Measurements from ENCODE around the gene SMIM20. TPM values are rescaled to one million over a fixed set of nuclear protein-coding genes. Genes with fewer than 3 reads are reported as not detected.
"Not testable (repeated sequence)": the region's sequence is repeated elsewhere in the genome, so short reads cannot be mapped to it uniquely, and the experiment has no call there.

SMIM20 gene
- total RNA-seq, 1 donor from 2014 or later: 25.7 TPM

DNA sequence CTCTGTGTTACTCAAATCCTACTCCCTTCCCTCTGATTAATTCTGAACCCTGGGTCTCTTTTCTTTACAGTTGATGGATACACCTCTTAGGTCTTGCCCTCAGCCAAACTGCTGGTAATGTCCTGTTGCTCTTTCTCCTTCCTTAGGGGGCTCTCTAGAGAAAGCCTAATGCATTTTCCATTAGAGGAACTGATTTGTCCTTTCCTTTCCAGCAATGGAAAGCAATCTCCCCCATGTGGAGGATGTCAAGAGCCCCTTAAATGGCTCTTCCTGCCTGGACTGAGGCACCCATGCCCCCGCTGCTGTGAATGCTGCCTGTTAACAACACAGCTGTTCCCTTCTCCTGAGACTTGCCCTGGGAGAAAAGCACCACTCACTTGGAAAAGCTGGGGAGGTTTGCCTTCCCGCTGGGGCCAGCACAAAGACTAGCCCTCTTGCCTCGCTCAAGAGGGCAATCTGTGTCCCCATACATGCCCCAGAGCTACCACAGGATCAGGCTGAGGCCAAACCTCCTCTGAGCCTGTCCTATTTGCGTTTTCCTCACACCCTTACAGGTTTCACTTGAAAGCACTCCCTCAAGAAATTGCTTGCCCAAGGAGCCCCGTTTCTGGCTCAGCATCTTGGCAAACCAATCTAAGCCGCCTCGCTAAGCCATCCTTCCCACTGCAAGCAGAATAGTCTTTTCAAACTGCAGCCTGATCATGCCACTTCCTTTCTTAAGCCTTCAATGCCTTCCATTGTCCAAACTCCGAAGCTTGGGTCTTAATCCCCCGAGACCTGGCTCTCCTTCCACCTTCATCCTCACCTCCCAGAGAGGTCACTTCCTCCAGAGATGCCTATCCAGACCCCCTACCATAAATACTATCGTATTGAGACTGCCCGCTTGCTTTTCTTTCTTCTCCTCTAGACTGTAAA is 23.2 kb upstream of the SMIM20 start:
- DNase-seq (ENCODE audit: low spot score): no peak

DNA sequence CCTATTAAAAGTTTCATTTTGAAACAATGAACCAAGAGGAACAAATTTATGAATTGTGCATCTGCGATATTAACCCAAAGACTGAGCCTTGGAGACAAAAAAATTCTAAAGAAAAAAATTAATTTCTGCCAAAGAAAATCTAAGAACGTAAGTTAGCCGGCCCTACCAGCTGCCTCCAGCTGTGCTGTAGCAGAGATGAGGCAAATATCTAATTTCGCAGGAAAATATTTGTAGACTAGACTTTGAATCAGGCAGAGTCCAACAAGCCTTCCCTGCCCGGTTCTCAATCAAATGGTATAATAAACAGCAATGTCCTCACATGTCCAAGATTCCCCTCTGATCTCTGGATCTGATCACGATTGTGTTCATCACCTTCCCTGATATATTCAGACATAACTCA is 21.2 kb upstream of the SMIM20 start:
- DNase-seq (ENCODE audit: low spot score): no peak

DNA sequence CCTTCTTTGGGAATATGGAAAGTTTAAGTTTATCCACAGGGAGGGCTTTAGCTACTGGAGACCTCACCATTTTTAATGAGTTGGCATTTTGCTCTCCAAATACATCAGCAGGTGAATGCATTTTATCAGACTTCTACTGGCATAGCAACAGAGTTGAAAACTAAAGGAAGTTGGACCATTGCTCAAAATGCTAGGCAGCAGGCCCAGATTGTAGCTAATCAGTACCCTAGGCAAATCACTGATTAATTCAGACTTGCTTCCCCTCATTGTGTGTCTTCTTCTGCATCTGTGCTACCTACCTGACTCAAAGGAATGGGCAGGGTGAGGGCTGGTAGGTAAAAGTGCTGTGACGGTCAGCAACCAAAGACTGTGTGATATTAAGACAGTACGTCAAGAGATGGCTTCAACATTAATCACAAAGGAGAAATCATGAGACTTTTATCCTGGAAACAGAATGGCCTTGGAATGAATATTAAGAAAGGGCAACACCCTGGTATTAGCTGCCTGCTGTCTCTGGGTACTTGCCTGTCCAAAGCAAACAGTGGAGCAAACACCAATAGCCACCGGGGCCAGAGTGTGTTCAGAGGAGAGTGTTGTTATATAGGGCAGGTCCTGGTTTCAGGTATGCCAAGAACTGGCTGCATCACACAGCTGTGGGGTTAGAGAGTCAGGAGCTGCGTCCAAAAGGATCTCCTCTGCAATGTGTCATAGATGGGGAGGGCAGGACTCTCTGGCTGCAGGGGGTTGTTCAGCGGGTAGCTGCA is 17.1 kb upstream of the SMIM20 start:
- no peak for DNase-seq (ENCODE audit: low spot score)

DNA sequence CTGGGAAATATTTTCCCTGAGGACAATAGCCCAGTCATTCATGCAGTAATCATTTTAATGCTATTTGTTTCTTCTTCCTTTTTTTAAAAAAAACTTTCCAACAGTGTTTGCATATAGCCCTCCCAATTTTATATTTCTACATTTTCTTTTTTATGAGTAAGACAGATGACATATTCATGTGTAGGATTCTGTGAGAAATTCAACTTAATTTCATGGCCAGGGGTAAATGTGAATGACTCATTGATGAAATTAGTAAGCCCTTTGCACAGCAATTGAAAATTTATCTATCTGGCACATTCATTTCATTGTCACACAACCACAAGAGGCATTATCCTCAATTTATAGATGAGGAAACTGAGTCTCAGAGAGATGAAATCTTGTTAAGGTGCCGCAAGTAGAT is 13.7 kb upstream of the SMIM20 start:
- no peak for DNase-seq (ENCODE audit: low spot score)

DNA sequence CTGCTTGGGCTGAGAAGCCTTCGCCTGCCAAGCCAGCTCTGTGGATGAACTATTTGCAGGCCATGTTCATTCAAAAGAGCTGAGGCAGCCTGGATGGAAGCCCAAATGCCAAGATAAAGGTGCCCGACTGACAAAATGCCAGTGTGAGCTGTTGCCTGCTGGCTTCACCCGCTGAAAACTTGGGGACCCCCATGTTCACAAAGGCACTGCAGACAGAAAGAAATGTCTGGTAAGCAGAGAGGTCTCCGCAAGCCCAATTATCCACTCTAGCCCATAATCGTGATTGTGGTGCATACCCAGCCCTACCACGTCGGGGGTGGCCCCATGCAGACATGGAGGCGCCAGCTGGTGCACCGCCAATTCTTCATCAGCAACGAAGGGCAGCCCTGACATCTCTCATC is 13.0 kb upstream of the SMIM20 start:
- DNase-seq (ENCODE audit: low spot score): no peak

DNA sequence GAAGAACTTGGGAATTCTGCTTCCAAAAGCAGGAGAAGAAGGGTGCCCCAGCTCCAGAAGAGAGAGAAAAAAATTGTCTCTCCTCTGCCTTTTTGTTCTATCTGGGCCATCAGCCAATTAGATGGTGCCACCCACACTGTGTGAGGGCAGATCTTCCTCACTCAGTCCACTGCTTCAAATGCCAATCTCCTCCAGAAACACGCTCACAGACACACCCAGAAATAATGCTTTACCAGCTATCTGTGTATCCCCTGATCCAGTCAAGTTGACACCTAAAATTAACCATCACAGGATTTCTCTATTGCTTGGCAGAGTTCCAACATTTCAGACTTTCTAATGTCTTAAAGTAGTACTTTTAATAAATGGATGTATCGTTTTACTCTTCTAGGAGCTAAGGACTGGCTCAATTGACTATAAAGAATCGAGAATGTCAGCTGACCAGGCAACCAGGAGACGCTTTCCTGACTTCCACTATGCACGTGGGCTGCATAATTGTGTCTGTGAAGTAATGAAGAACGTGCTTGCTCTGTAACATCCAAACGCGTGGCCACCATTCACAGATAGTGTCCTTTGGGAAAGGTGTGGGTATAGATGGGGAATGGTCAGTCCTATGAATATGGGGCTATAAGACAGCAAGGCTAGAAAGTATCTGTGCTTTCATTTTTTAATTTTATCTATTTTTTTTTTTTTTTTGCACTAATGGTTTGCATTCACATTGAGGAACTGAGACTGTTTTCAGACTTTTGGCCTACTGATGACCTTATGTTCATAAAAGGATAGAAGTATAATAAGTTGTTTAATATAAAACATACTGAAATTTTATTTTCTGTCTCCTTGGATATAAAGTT is 9.9 kb upstream of the SMIM20 start:
- no peak for DNase-seq (ENCODE audit: low spot score)

DNA sequence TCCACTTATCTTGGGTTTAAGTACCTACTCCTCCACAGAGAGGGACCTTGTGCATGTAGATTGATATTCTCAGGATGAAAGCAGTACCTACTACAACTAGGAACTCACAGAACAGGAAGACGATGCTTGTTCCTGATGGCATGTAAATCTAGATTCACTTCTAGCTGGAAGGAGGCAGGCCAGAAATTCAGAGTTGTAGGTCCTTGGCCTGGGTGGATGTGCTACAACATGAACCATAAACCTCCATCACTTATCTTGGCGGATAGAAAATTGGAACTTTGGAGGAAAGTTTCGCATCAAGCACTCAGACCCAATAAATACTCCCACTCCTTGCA is 9.3 kb upstream of the SMIM20 start:
- DNase-seq (ENCODE audit: low spot score): no peak

DNA sequence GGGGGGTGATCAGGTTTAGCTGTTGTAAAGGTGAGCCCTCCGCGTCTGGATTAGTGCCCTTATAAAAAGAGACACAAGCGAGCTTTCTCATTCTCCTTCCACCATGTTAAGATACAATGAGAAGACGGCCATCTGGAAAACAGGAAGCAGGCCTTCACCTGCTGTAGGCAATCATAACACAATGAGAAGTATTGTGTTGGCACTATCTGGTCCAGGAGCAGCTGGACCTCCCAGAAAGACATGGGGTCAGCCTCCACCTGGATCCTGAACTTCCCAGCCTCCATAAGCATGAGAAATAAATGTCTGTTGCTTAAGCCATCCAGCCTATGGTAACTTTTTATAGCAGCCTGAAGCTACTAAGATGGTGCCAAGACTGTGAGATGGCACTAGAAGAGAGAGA is 8.6 kb upstream of the SMIM20 start:
- DNase-seq (ENCODE audit: low spot score): no peak

DNA sequence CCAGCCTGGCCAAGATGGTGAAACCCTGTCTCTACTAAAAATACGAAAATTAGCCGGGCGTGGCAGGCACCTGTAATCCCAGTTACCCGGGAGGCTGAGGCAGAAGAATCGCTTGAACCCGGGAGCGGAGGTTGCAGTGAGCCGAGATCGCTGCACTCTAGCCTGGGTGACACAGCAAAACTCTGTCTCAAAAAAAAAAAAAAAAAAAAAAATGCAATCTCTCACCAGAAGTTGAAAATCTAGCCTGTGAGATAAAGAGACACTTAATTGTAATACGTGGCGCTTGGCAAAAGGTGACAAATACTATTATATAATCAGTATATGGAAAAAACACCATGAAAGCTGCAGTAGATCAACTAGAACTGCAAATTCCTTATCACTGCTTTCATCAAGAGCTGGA is 7.9 kb upstream of the SMIM20 start:
- DNase-seq (ENCODE audit: low spot score): not testable (repeated sequence)

DNA sequence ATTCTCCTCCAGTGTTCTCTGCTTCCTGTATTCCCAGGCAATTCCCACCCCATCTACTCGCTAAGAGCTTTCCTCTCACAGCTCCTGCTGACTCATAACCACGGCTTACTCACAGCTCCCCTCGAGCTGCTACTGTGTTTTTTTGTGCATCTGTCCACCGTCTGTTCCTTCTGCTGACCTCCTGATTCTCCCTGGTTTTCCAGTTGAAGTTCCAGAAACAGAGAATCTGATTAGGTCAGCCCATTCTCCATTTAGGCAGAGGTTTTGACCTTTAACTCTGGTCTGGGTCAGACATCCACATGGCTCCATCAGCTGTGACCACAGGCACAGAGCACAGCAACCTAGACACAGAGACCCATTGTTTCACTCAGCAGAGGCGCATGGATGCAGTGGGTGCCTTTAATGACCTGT is 5.5 kb upstream of the SMIM20 start:
- no peak for DNase-seq (ENCODE audit: low spot score)

DNA sequence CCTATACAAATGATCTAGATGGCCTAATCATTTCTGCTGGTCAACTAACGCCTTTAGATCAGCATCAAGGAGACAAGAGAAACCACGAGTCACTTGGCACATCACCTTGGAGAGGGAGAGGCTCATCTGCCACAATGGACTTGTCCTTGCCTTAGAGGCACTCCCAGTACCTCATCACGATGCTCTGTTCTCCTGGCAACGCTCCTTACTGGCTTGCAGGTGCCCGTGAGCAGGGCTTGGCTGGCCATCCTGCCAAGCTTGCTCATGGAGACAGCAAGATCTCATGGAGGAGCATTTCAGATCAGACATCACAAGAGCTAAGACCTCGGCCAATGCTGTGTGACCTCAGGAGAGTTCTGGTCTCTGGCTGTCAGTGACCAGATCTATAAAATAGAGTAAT is 2.7 kb upstream of the SMIM20 start:
- no peak for DNase-seq (ENCODE audit: low spot score)

DNA sequence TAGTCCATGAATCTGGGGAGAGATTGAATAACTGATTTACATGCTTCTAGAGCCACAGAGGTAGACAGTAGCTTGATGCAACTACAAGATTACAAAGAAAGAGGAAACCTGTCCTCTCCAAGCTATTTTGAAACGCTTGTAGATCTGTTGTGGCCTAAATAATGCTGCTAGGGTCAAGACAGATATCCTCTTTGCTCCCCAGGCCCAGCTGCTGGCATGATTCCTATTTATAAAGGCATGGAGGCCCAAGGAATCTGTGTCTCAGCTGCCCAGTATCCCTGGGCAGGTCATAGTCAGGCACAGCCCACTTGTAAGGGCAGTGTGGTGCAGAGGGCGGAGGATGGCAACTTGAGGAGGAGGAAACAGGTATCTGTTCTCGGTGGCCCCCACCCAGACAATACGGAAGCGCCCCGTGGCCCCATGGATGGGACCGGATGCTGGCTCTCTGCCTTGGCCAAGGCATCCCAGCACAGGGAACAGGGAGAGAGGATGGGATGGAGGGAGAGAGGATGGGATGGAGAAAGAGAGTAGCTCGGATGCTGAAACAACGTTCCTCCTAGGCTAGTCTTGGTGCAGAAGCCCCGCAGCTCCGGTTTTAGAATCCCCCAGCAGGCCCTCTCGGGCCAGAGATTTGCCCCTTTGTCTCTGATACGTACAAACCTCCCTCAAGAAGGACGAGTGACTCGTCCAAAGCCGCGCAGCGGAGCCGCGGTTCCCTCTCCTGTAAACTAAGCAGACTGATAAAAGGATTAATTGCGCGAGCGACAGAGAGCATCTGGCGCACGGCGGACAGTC is 767 bp upstream of the SMIM20 start:
- DNase-seq (ENCODE audit: low spot score): no peak

DNA sequence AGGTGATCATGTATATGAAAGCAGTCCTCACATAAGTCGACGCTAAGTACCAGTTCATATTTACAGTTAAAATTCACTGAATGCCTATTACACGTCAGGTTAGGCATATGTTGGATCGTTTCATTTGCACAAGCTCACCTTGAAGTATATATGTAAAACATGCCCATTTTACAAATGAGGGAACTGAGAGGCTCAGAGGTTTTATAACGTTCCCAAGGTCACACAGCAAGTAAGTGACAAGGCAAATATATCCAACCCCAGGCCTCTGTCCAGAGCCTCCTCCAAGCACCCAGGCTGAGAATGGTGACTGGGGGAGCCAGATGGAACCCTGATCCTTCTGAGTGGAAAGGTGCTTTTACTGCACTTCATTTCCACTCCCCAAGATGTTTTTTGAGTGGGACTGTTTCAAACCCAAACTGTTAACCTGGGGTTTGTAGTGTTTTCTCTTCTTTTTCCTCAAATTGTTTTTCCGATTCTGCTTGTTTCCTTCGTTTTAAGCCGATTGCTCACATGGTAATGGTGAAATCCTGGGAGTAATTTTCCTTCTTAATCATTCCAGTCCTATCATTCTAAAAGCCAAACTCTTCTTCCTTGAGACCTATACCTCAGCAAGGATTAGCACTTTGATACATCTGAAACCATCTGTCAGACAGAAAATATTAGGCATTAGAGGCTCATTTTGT is 791 bp downstream of the SMIM20 start:
- no peak for DNase-seq (ENCODE audit: low spot score)

DNA sequence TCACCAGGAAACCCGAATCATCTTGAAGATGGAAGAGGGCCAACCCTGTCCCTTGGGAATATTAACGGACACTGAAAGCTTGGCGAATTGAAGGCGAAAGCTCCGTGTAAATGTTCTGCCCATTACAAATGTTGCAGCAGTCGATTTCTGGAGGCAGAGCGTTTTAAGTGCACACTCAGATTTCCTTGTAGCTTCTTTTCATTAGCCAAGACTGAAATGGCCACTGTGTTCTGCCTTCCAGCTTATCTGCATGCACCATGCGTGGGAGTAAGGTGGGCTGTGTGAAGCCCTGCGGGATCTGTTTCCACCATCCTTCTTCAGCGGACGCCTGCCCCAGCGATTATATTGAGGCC is 1.3 kb downstream of the SMIM20 start:
- DNase-seq (ENCODE audit: low spot score): no peak

DNA sequence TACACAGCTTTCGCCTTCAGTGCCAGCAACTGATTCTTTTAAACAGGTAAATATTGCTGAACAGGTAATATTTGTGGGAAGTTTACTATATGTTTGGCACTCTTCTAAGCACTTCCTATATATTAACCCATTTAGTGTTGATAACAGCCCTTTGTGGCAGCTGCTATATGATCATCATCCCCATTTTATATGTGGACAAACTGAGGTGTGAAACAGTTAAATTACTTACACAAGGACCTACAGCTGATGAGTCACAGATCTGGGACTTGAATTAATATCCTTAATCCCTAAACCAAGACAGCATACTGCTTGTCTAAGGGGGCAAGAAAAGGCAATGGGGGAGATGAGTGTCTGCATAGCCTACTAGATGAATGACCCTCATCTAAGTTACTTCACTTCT is 2.9 kb downstream of the SMIM20 start:
- no peak for DNase-seq (ENCODE audit: low spot score)

DNA sequence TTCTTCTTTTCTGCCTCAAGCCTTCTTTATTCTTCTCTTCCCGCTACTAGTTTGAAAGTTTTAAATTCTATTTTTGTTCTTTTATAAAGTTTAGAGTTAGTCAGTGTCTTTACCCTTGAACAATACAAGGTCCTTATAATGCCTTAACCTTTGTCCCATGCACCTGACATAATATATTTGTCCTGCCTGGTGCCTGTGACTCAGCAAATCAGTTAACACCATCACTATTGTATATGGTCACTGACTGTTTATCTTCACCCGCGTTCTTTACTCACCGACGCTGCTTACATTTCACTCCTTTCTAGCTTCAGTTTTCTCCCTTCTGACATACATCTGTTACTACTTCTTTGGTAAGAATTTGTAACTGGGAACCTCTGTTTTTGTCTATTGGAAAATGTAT is 5.7 kb downstream of the SMIM20 start:
- no peak for DNase-seq (ENCODE audit: low spot score)

DNA sequence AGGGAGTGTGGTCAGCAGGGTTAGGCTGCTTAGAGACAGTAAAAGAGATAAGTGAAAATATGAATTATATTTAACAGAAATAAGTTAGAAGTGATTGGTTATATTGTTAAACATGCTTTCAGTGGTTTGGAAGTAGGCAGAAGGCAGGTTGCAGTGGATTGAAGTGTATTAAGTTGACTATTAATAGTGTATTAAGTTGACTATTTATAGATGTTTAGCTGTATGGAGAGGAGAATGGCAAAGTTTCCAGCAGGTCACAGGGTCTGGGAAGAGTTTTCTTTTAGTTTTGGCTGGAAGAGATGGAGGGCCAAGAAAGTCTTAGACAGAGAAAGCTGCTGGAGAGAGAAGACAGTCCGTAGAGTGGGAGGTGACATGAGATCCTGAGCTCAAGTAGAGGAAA is 7.9 kb downstream of the SMIM20 start:
- DNase-seq (ENCODE audit: low spot score): no peak

DNA sequence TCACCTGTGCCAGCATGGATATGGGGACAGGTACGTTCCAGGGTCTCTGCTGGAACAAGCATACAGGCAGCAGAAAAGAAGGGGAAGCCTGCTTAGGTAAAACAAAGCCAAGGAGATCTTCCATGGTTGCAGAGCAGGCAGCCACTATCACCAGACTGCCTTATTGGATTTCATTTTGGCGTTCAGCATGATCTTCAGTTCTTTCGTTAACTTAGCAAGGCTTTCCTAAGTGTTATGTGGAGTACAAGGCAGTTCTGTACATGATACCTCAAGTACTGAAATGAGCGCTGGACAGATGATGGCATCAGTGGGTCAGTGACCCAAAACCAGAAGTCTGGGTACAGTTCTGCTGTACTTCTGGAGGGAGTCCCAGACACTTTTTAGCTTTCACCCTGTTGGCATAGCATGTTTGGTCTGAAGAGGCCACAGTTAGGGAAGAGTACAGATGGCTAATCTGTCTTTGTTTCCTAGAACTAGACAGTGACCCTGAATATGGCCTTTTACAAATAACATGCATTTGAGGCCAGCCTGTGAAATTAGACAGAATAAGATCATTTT is 8.9 kb downstream of the SMIM20 start:
- no peak for DNase-seq (ENCODE audit: low spot score)

DNA sequence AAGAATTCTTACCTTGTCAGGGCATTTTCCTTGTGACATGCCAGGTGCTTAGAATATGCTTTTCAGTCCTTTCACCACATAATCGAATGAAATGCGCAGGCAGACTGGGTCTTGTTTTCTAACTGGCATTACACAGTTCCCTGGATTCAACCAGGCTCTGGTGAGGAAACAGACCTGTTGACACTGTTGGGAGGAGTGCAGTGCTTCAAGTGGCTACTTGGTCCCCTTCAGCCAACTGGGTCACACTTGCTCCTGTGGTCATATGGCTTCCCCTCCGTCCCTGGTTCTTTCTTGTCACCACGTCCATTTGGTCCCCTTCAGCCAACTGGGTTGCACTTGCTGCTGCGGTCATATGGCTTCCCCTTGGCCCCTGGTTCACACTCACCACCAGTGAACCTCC is 9.7 kb downstream of the SMIM20 start:
- no peak for DNase-seq (ENCODE audit: low spot score)
